ENCODE results near the gene SH3D19. TPM values are rescaled to one million over a fixed set of nuclear protein-coding genes. Genes with fewer than 3 reads are reported as not detected.

Gene SH3D19
- total RNA-seq, 2 experiments from 2014 or later = not detected

DNA sequence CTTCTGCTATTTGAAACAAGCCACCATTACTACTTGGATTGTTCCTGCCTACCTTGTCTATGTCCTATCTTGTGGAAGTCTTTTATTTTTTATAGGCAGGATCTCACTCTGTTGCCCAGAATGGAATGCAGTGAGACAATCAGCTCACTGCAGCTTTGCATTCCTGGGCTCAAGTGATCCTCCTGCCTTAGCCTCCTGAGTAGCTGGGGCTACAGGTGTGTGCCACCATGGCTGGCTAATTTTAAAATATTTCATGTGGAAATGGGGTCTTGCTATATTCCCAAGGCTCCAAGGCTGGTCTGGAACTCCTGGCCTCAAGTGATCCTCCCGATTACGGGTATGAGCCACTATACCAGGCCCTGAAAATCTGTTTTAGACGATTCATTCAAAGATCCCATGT, 218.3 kb downstream of the SH3D19 start:
- H3K36me3 ChIP-seq (ENCODE audit: insufficient read depth, low read length) = peaks cover 93% of the 10 kb centered on the region
- no TSS peak for BruUV-seq (replicated peaks)

DNA sequence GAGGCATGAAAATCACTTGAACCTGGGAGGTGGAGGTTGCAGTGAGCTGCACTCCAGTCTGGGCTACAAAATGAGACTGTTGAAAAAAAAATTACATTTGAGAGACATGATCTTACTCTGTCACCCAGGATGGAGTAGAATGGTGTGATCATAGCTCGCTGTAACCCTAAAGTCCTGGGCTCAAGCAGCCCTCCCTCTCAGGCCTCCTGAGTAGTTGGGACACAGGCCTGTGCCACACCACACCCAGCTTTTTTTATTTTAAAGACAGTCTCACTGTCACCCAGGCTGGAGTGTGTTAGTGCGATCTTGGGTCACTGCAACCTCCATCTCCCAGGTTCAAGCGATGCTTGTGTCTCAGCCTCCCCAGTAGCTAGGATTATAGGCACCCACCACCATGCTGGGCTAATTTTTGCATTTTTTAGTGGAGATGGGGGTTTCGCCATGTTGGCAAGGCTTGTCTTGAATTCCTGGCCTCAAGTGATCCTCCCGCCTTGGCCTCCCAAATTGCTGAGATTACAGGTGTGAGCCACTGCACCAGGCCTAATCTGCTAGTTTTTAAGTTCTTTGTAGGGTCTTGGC, 219.9 kb downstream of the SH3D19 start:
- no TSS peak for BruUV-seq (replicated peaks)
- no peak overlapping the region for H3K4me2 ChIP-seq (ENCODE audit: low read length)
- peaks cover 48% of the 10 kb centered on the region for H3K79me2 ChIP-seq (ENCODE audit: insufficient read depth, low read depth, low read length)
- POLR2A ChIA-PET = interaction anchor here (0.7 to 1.2 kb wide), 2 partner anchors 9 to 1616 kb away, joined by 3 read pairs; no protein-coding TSS in a partner anchor
- H3K27ac ChIP-seq (ENCODE audit: low read depth, low read length, poor library complexity, severe bottlenecking) = no peak overlapping the region
- no peak for DNase-seq (ENCODE audit: low spot score)
- intact Hi-C loops (cut with micrococcal nuclease; ENCODE audit: unreplicated experiment) = no loop called here
- no peak for TF ChIP-seq EZH2phosphoT487 (IDR thresholded peaks at IDR 0.05; ENCODE audit: borderline replicate concordance, low read depth, low read length)
- TF ChIP-seq, protein P1, sequence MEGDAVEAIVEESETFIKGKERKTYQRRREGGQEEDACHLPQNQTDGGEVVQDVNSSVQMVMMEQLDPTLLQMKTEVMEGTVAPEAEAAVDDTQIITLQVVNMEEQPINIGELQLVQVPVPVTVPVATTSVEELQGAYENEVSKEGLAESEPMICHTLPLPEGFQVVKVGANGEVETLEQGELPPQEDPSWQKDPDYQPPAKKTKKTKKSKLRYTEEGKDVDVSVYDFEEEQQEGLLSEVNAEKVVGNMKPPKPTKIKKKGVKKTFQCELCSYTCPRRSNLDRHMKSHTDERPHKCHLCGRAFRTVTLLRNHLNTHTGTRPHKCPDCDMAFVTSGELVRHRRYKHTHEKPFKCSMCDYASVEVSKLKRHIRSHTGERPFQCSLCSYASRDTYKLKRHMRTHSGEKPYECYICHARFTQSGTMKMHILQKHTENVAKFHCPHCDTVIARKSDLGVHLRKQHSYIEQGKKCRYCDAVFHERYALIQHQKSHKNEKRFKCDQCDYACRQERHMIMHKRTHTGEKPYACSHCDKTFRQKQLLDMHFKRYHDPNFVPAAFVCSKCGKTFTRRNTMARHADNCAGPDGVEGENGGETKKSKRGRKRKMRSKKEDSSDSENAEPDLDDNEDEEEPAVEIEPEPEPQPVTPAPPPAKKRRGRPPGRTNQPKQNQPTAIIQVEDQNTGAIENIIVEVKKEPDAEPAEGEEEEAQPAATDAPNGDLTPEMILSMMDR (conservative IDR thresholded peaks at IDR 0.05; ENCODE audit: low read length) = no peak
- H3K36me3 ChIP-seq (ENCODE audit: insufficient read depth, low read length) = peaks cover 95% of the 10 kb centered on the region
- CTCF ChIA-PET (ENCODE audit: unreplicated experiment) = no interaction called here
- H4K20me1 ChIP-seq (ENCODE audit: insufficient read depth, low read length) = peaks cover 30% of the 10 kb centered on the region
- no peak overlapping the region for H2AFZ ChIP-seq (ENCODE audit: low read length)
- H3K9me3 ChIP-seq (ENCODE audit: low read length) = no peaks in the 10 kb centered on the region
- no peaks in the 10 kb centered on the region for H3K9me2 ChIP-seq (ENCODE audit: insufficient read depth, low read length)
- peaks cover 16% of the 10 kb centered on the region for H3K4me1 ChIP-seq (ENCODE audit: insufficient read depth, low read length, poor library complexity, severe bottlenecking)
- H3K4me3 ChIP-seq (ENCODE audit: low read depth, low read length, poor library complexity, severe bottlenecking) = no peak overlapping the region

More for the DNA sequence above, 218.3 kb downstream of the SH3D19 start:
- TF ChIP-seq, protein P1 (conservative IDR thresholded peaks at IDR 0.05; ENCODE audit: low read length) = no peak
- TF ChIP-seq EZH2phosphoT487 (IDR thresholded peaks at IDR 0.05; ENCODE audit: borderline replicate concordance, low read depth, low read length) = no peak
- intact Hi-C loops (cut with micrococcal nuclease; ENCODE audit: unreplicated experiment) = no loop called here
- Histone ChIP-seq H3K79me2 (ENCODE audit: insufficient read depth, low read depth, low read length) (peaks cover 33% of the 10 kb centered on the region), H4K20me1 (ENCODE audit: insufficient read depth, low read length) (peaks cover 16% of the 10 kb centered on the region), H3K4me1 (ENCODE audit: insufficient read depth, low read length, poor library complexity, severe bottlenecking) (peaks cover 6% of the 10 kb centered on the region), H2AFZ (ENCODE audit: low read length) (no peak overlapping the region), H3K9me2 (ENCODE audit: insufficient read depth, low read length) (no peaks in the 10 kb centered on the region), H3K9me3 (ENCODE audit: low read length) (no peaks in the 10 kb centered on the region), H3K4me3 (ENCODE audit: low read depth, low read length, poor library complexity, severe bottlenecking) (no peak overlapping the region), H3K27ac (ENCODE audit: low read depth, low read length, poor library complexity, severe bottlenecking) (no peak overlapping the region), H3K4me2 (ENCODE audit: low read length) (no peak overlapping the region)
- DNase-seq (ENCODE audit: low spot score) = no peak
- ChIA-PET CTCF (ENCODE audit: unreplicated experiment) (no interaction called here), POLR2A (no interaction called here)

DNA sequence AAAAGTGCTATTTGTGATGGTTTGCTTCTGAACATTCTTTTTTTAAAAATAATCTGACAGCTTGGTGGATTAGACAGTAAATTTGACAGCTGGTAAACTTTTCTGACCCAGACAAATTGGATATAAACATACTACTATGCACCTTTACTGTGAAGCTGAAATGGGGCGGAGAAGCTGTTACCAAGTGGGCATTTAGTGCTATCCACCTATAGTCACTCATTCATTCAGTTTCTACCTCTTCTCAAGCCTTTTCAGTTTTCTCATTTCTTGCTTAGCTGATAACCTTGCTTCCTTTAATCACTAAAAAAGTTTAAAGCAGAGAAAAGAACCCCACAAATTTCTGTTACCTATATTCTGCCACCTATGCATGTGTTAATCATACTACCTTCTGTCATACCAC, 220.8 kb downstream of the SH3D19 start:
- intact Hi-C loops (cut with micrococcal nuclease; ENCODE audit: unreplicated experiment) = no loop called here
- no TSS peak for BruUV-seq (replicated peaks)
- Histone ChIP-seq H3K27ac (ENCODE audit: low read depth, low read length, poor library complexity, severe bottlenecking) (no peak overlapping the region), H2AFZ (ENCODE audit: low read length) (no peak overlapping the region), H3K79me2 (ENCODE audit: insufficient read depth, low read depth, low read length) (peaks cover 57% of the 10 kb centered on the region), H3K4me1 (ENCODE audit: insufficient read depth, low read length, poor library complexity, severe bottlenecking) (peaks cover 16% of the 10 kb centered on the region), H3K4me2 (ENCODE audit: low read length) (no peak overlapping the region), H4K20me1 (ENCODE audit: insufficient read depth, low read length) (peaks cover 33% of the 10 kb centered on the region), H3K4me3 (ENCODE audit: low read depth, low read length, poor library complexity, severe bottlenecking) (no peak overlapping the region), H3K36me3 (ENCODE audit: insufficient read depth, low read length) (peaks cover 96% of the 10 kb centered on the region), H3K9me3 (ENCODE audit: low read length) (no peaks in the 10 kb centered on the region), H3K9me2 (ENCODE audit: insufficient read depth, low read length) (no peaks in the 10 kb centered on the region)
- no peak for DNase-seq (ENCODE audit: low spot score)
- no peak for TF ChIP-seq EZH2phosphoT487 (IDR thresholded peaks at IDR 0.05; ENCODE audit: borderline replicate concordance, low read depth, low read length)
- TF ChIP-seq, protein P1 (conservative IDR thresholded peaks at IDR 0.05; ENCODE audit: low read length) = no peak
- ChIA-PET CTCF (ENCODE audit: unreplicated experiment) (no interaction called here), POLR2A (interaction anchor here (0.6 to 1.2 kb wide), 3 partner anchors 10 to 1012 kb away, joined by 3 read pairs; no protein-coding TSS in a partner anchor)

Measured in OCI-LY7 (cell line).